Lower leg skin (tissue), 4 donors: ENCODE data around the gene RNF217. TPM values are rescaled to one million over a fixed set of nuclear protein-coding genes. Genes with fewer than 3 reads are reported as not detected.

Source experiments
- DNase-seq, 2 donors: peaks; one replicate each; pipeline ENCODE4 v3.0.0-alpha.2; 2019; ENCODE audit warnings: low spot score in 2 of 2
- H3K4me3 ChIP-seq: fragments of 200-600 bp; sonication (generic); 2 replicates; pipeline ENCODE4 v1.5.1; 2017; ENCODE audit warnings: mild to moderate bottlenecking, low read depth; ENCODE audit not compliant: poor library complexity, severe bottlenecking
- CTCF ChIP-seq, 3 donors: fragments of 450-650 bp; IDR thresholded peaks; one replicate each; pipeline ENCODE4 v1.5.1; 2016; ENCODE audit warnings: antibody characterized with exemption in 3 of 3, mild to moderate bottlenecking in 3 of 3, moderate library complexity in 2 of 3
- POLR2A ChIP-seq, 2 donors: fragments of 450-650 bp; IDR thresholded peaks; one replicate each; pipeline ENCODE4 v1.6.1; 2016 to 2017; ENCODE audit warnings: antibody characterized with exemption in 2 of 2, mild to moderate bottlenecking in 1 of 2, moderate library complexity in 1 of 2
- intact Hi-C: fragments of 100-400 bp; cut with DNase I; formaldehyde crosslinking; loops from one replicate; pipeline ENCODE4 v1.15.0; 2023; ENCODE audit warnings: low total_unique reads
- total RNA-seq, 4 donors: library from RNA; depleted of rRNA; stranded (reverse); fragments of >200 nt; gene quantifications; one replicate each; pipeline ENCODE4 v1.1.0, GENCODE V29; 2016

RNF217 gene
- total RNA-seq, 4 donors from 2014 or later: 17.2 to 35.2 (median 25.1) TPM

- intact Hi-C loops: no loop called here
- TF ChIP-seq CTCF (IDR thresholded peaks at IDR 0.05): no peak
- TF ChIP-seq POLR2A (IDR thresholded peaks at IDR 0.05): no peak
- no peak overlapping the region for H3K4me3 ChIP-seq
- no peak for DNase-seq
Observed at GRCh38 chr6:125140808-125141207, 178.6 kb downstream of the RNF217 start.

Other genes with a start within 250 kb of the RNF217 start
- gene TPD52L1, start 191.3 kb downstream of the RNF217 start, total RNA-seq: 100 to 1,000 TPM; 123 to 234 (median 175) TPM